Endothelial cell of umbilical vein (primary cell): Measurements from ENCODE around the gene TRIM2. TPM values are rescaled to one million over a fixed set of nuclear protein-coding genes. Genes with fewer than 3 reads are reported as not detected.

ENCODE experiments used
- BruUV-seq: library from RNA; stranded (reverse); fragments of 400-500 nt; replicated peaks from 2 replicates; lab custom pipeline; 2021; lab: Mats Ljungman, UMichigan
- CTCF ChIA-PET: fragments of 300-600, 350-600 bp; sonication (Branson Sonifier 250); formaldehyde crosslinking; loops from one replicate; lab custom pipeline; 2021; ENCODE audit warnings: antibody characterized with exemption, inconsistent platforms; lab: Charles Lee
- POLR2A ChIA-PET: fragments of 300-600, 350-600 bp; sonication (Branson Sonifier 250); formaldehyde crosslinking; loops from one replicate; lab custom pipeline; 2021; ENCODE audit warnings: antibody characterized with exemption, inconsistent platforms; lab: Charles Lee
- DNase-seq: peaks from one replicate; pipeline ENCODE4 v3.0.0-alpha.2; 2011; ENCODE audit warnings: low read depth, low spot score
- FAIRE-seq: peaks from 2 replicates; lab custom pipeline; 2011; peaks lifted over from hg19 to GRCh38; lab: Jason Lieb, UNC
- H2AFZ ChIP-seq: 2 replicates; pipeline ENCODE4 v1.6.0; 2012; ENCODE audit warnings: low read depth, low read length, control low read depth, inconsistent platforms
- H3K27ac ChIP-seq: 2 replicates; pipeline ENCODE4 v1.5.1; 2011; ENCODE audit warnings: low read depth, mild to moderate bottlenecking, control low read depth, low read length, moderate library complexity; ENCODE audit not compliant: insufficient read depth
- H3K27me3 ChIP-seq, 2 experiments: 2 replicates each; pipeline versions ENCODE4 v1.6.0 to v1.6.1; 2011; ENCODE audit warnings: low read length in 2 of 2, mixed read lengths in 1 of 2; ENCODE audit not compliant: control insufficient read depth in 2 of 2, insufficient read depth in 2 of 2
- H3K36me3 ChIP-seq, 2 experiments: 2 replicates in 1 of 2; 3 replicates in 1 of 2; pipeline ENCODE4 v1.5.1; 2011; ENCODE audit warnings: low read length in 2 of 2, mild to moderate bottlenecking in 1 of 2, moderate library complexity in 1 of 2; ENCODE audit not compliant: control insufficient read depth in 2 of 2, insufficient read depth in 2 of 2; ENCODE audit errors: extremely low read depth in 1 of 2
- H3K4me1 ChIP-seq: 3 replicates; pipeline ENCODE4 v1.5.1; 2011; ENCODE audit warnings: mild to moderate bottlenecking, low read length; ENCODE audit not compliant: control insufficient read depth, insufficient read depth; ENCODE audit errors: extremely low read depth
- H3K4me2 ChIP-seq: 2 replicates; pipeline ENCODE4 v1.6.1; 2011; ENCODE audit warnings: low read length, control low read depth, mixed read lengths; ENCODE audit not compliant: insufficient read depth
- H3K4me3 ChIP-seq, 3 experiments: fragments of 200-600 bp in 1 of 3; sonication (generic), shearing (Covaris generic) in 1 of 3; replicated peaks in 1 of 3; 2 replicates each; pipeline ENCODE4 v1.5.1; 2011 to 2016; ENCODE audit warnings: control low read depth in 3 of 3, low read length in 3 of 3, mild to moderate bottlenecking in 2 of 3, inconsistent platforms in 1 of 3, low read depth in 1 of 3, moderate library complexity in 1 of 3; ENCODE audit not compliant: insufficient read depth in 1 of 3
- H3K79me2 ChIP-seq: 2 replicates; pipeline ENCODE4 v1.6.0; 2012; ENCODE audit warnings: low read length, inconsistent platforms; ENCODE audit not compliant: control insufficient read depth, insufficient read depth
- H3K9ac ChIP-seq: replicated peaks from 2 replicates; pipeline ENCODE3; 2011; ENCODE audit warnings: low read length, control low read depth; ENCODE audit not compliant: insufficient read depth; ENCODE audit errors: extremely low read depth
- H3K9me1 ChIP-seq: replicated peaks from 3 replicates; pipeline ENCODE4 v1.6.0; 2011; ENCODE audit warnings: mild to moderate bottlenecking, low read length; ENCODE audit not compliant: control insufficient read depth, insufficient read depth; ENCODE audit errors: extremely low read depth
- H3K9me3 ChIP-seq: replicated peaks from 2 replicates; pipeline ENCODE4 v1.5.1; 2012; ENCODE audit warnings: low read length, inconsistent platforms; ENCODE audit not compliant: control insufficient read depth, insufficient read depth
- H4K20me1 ChIP-seq: replicated peaks from 2 replicates; pipeline ENCODE3; 2011; ENCODE audit warnings: mild to moderate bottlenecking, low read length; ENCODE audit not compliant: control insufficient read depth, insufficient read depth; ENCODE audit errors: extremely low read depth
- EZH2 ChIP-seq: IDR thresholded peaks from 2 replicates; pipeline ENCODE4 v1.6.1; 2012; ENCODE audit warnings: borderline replicate concordance, low read depth, mild to moderate bottlenecking, moderate library complexity, low read length, inconsistent platforms; ENCODE audit not compliant: severe bottlenecking
- FOS ChIP-seq: IDR thresholded peaks from 2 replicates; pipeline ENCODE4 v1.6.1; 2011; ENCODE audit warnings: mild to moderate bottlenecking, low read length, moderate library complexity, borderline replicate concordance; ENCODE audit not compliant: insufficient read depth
- GATA2 ChIP-seq: IDR thresholded peaks from 2 replicates; pipeline ENCODE4 v1.7.0; 2011; ENCODE audit warnings: low read depth, mild to moderate bottlenecking, moderate library complexity, mixed read lengths, low read length; ENCODE audit not compliant: insufficient read length, insufficient read depth
- JUN ChIP-seq: IDR thresholded peaks from 2 replicates; pipeline ENCODE4 v1.6.1; 2011; ENCODE audit warnings: borderline replicate concordance, low read depth; ENCODE audit not compliant: insufficient read length, insufficient read depth
- MYC ChIP-seq: IDR thresholded peaks from one replicate; pipeline ENCODE4 v1.6.1; 2011; ENCODE audit warnings: mild to moderate bottlenecking, low read depth, low read length
- POLR2A ChIP-seq: IDR thresholded peaks from 2 replicates; pipeline ENCODE4 v1.6.1; 2012; ENCODE audit warnings: low read depth, mild to moderate bottlenecking, control low read depth, low read length
- POLR2AphosphoS5 ChIP-seq: IDR thresholded peaks from 2 replicates; pipeline ENCODE4 v1.6.1; 2012; ENCODE audit warnings: low read depth, mild to moderate bottlenecking, control low read depth, low read length, moderate library complexity; ENCODE audit not compliant: insufficient read depth
- dilution Hi-C: fragments of 300-500 bp; cut with MboI; formaldehyde crosslinking; loops from one replicate; pipeline ENCODE4 v1.15.0; 2019; ENCODE audit warnings: low sequenced_read_pairs; ENCODE audit not compliant: extremely low pct_ligation_motif_present
- intact Hi-C: fragments of 100-400 bp; cut with micrococcal nuclease; formaldehyde crosslinking; loops from one replicate; pipeline ENCODE4 v1.10.0; 2022
- polyA plus RNA-seq, 4 experiments: library from polyadenylated mRNA; depleted of rRNA in 3 of 4; stranded (reverse) in 3 of 4; unstranded in 1 of 4; fragments of >200 nt; gene quantifications; 2 replicates each; pipeline versions ENCODE4 v1.2.1 to v1.2.3, GENCODE V29; 2011 to 2012; ENCODE audit warnings: missing spikeins in 1 of 4
- total RNA-seq: library from RNA; stranded (reverse); gene quantifications from 2 replicates; pipeline ENCODE4 v1.2.3, GENCODE V29; 2021
- TF ChIP-seq, protein P1 (sequence below): IDR thresholded peaks from 2 replicates; pipeline ENCODE4 v1.6.1; 2011; ENCODE audit not compliant: insufficient read depth, insufficient read length
- TF ChIP-seq, protein P2 (sequence below), 2 donors: IDR thresholded peaks; 1 replicate in 1 of 2; 2 replicates in 1 of 2; pipeline ENCODE4 v1.5.1; 2011; ENCODE audit warnings: low read length in 2 of 2, mild to moderate bottlenecking in 2 of 2, moderate library complexity in 2 of 2, control low read depth in 1 of 2, inconsistent platforms in 1 of 2, low read depth in 1 of 2; ENCODE audit not compliant: insufficient read depth in 1 of 2; ENCODE audit errors: extremely low read depth in 1 of 2

The TRIM2 gene
- total and polyA plus RNA-seq, 2 donors (not counting 3 experiments of a cell fraction or from before 2014, with no cell fraction given) = 6.8 to 19.7 TPM

DNA sequence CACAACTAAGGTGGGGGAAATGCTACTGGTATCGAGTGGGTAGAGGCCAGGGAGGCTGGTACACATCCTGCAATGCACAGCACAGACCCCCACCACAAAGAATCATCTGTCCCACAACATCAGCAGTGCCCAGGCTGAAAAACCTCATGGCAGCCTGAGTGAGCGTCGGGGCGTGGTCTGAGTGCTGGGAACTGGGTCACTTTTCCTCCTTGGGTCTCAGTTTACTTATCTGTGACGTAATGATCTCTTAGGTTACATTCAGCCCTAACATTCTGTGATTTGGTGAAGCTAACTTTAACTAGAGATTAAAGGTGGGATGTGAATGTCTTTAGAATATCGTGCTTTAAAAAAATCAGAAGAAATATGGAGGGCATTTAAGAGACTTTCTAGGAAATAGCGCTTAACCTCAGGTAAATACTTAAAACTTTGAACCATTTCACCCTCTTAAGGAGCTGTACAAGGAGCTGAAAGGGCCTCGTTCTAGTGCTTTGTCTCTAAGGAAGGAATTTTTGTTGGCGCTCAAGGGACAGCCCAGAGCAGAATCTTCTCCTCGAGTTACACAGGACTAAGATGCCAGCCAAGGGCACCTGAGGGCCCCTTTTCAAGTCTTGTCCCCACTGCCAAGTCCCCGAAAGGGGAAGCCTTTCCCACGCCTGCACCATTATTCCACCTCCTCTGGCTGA is 18.1 kb upstream of the TRIM2 start:
- no TSS peak for BruUV-seq
- H3K27ac ChIP-seq = no peak overlapping the region
- no peaks in the 10 kb centered on the region for H4K20me1 ChIP-seq
- ChIA-PET POLR2A (no interaction called here), CTCF (no interaction called here)
- H3K9ac ChIP-seq = no peak overlapping the region
- dilution Hi-C loops = no loop called here
- H2AFZ ChIP-seq = no peak overlapping the region
- no peaks in the 10 kb centered on the region for H3K36me3 ChIP-seq
- no peak for TF ChIP-seq JUN
- no peaks in the 10 kb centered on the region for H3K4me1 ChIP-seq
- DNase-seq (no peak), FAIRE-seq (no peak)
- no peak overlapping the region for H3K4me3 ChIP-seq
- no peaks in the 10 kb centered on the region for H3K9me3 ChIP-seq
- no peaks in the 10 kb centered on the region for H3K9me1 ChIP-seq
- H3K27me3 ChIP-seq = peaks cover 0 to 15% of the 10 kb centered on the region in 2 experiments
- no peaks in the 10 kb centered on the region for H3K79me2 ChIP-seq
- intact Hi-C loops = no loop called here
- no peak overlapping the region for H3K4me2 ChIP-seq

DNA sequence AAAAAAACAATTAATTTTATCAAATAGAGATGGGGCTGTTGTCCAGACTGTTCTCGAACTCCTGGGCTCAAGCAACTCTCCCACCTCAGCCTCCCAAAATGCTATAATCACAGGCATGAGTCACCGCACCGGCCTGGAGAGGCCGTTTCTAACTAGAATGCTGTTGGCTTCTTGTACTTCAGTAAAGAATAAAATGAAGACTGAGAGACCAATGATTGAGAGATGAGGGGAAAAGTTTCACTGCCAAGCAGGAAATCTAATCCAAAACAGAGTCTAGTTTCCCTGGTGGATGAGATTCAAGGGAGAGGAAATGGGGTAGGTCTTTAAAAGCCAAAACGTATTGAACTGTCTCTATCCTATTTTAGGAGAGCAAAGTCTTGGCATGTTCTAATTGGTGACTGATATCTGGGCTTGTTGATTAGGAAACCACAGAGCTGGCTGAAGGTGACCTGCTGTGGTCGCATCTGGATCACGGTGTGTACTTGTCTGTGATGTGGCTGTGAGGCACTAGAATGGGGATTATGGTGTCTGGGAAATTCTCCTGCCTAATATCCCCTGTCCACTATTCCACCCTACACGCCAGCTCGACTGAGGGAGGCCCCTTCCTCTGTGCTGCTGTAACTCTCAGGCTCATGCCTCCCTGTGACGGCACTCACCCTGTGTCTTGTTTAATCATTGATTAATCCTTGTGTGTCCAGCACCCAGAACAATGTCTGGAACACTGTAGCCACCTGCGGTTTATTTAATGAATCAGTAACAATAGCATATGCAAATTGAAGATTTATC is 15.0 kb upstream of the TRIM2 start:
- no peak for FAIRE-seq
- H3K36me3 ChIP-seq = no peaks in the 10 kb centered on the region
- H3K27ac ChIP-seq = no peak overlapping the region
- BruUV-seq = no TSS peak
- H3K4me1 ChIP-seq = no peaks in the 10 kb centered on the region
- intact Hi-C loops = no loop called here
- no peak overlapping the region for H3K9ac ChIP-seq
- ChIA-PET POLR2A (no interaction called here), CTCF (no interaction called here)
- DNase-seq = no peak
- no peaks in the 10 kb centered on the region for H3K79me2 ChIP-seq
- dilution Hi-C loops = no loop called here
- H4K20me1 ChIP-seq = no peaks in the 10 kb centered on the region
- H2AFZ ChIP-seq = no peak overlapping the region
- no peaks in the 10 kb centered on the region for H3K9me3 ChIP-seq
- H3K4me2 ChIP-seq = no peak overlapping the region
- H3K4me3 ChIP-seq = no peak overlapping the region
- H3K27me3 ChIP-seq = peaks cover 0 to 17% of the 10 kb centered on the region in 2 experiments
- no peaks in the 10 kb centered on the region for H3K9me1 ChIP-seq
- TF ChIP-seq MYC (no peak), JUN (no peak), EZH2 (no peak), FOS (no peak), GATA2 (no peak), POLR2AphosphoS5 (no peak), POLR2A (no peak)
- TF ChIP-seq, protein P1, sequence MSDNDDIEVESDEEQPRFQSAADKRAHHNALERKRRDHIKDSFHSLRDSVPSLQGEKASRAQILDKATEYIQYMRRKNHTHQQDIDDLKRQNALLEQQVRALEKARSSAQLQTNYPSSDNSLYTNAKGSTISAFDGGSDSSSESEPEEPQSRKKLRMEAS = no peak
- TF ChIP-seq, protein P2, sequence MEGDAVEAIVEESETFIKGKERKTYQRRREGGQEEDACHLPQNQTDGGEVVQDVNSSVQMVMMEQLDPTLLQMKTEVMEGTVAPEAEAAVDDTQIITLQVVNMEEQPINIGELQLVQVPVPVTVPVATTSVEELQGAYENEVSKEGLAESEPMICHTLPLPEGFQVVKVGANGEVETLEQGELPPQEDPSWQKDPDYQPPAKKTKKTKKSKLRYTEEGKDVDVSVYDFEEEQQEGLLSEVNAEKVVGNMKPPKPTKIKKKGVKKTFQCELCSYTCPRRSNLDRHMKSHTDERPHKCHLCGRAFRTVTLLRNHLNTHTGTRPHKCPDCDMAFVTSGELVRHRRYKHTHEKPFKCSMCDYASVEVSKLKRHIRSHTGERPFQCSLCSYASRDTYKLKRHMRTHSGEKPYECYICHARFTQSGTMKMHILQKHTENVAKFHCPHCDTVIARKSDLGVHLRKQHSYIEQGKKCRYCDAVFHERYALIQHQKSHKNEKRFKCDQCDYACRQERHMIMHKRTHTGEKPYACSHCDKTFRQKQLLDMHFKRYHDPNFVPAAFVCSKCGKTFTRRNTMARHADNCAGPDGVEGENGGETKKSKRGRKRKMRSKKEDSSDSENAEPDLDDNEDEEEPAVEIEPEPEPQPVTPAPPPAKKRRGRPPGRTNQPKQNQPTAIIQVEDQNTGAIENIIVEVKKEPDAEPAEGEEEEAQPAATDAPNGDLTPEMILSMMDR (IDR thresholded peaks at IDR 0.05; ENCODE audit: extremely low read depth in 1 of 2, insufficient read depth in 1 of 2, low read depth in 1 of 2, low read length in 2 of 2) = no peak
